ENCODE data around the gene SLC43A1. TPM values are rescaled to one million over a fixed set of nuclear protein-coding genes. Genes with fewer than 3 reads are reported as not detected.

SLC43A1 gene
- total RNA-seq, 4 donors from 2014 or later, result 9.8 to 25.1 (median 18.3) TPM

DNA sequence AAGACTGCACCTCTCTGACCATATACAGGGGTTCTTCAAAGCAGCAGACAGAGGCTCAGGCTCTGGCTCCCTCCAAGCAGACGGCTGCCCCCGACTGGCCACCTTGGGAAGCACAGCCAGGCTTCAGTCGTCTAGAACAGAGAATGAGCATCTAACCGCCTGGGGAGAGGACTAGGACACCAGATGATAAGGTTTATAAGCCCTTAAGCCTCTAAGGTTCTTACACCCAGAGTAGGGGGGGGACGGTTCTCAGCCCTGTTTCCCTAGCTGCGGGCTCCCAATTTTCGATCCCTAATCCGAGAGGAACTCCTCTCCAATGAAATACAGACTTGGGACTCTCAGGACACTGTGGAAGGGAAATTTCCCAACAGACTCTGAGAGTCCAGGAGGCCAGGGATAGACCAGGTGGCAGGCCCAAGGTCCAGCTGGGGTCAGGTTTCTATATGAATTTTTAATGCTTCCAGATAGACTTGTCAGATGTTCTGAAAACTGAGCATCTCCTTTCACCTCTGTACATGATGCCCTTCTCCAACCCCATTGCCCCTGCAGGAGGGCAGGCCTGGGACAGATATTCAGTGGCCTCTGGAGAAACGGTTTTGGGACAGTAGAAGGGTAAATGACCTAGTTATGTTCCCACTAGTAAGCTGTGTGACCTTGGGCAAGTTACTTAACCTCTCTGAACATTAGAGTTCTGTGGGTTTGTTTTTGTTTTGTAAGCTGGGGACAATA lies 34.9 kb downstream of the SLC43A1 start:
- TF ChIP-seq, protein P1, sequence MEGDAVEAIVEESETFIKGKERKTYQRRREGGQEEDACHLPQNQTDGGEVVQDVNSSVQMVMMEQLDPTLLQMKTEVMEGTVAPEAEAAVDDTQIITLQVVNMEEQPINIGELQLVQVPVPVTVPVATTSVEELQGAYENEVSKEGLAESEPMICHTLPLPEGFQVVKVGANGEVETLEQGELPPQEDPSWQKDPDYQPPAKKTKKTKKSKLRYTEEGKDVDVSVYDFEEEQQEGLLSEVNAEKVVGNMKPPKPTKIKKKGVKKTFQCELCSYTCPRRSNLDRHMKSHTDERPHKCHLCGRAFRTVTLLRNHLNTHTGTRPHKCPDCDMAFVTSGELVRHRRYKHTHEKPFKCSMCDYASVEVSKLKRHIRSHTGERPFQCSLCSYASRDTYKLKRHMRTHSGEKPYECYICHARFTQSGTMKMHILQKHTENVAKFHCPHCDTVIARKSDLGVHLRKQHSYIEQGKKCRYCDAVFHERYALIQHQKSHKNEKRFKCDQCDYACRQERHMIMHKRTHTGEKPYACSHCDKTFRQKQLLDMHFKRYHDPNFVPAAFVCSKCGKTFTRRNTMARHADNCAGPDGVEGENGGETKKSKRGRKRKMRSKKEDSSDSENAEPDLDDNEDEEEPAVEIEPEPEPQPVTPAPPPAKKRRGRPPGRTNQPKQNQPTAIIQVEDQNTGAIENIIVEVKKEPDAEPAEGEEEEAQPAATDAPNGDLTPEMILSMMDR (IDR thresholded peaks at IDR 0.05; ENCODE audit: low read depth), result no peak

DNA sequence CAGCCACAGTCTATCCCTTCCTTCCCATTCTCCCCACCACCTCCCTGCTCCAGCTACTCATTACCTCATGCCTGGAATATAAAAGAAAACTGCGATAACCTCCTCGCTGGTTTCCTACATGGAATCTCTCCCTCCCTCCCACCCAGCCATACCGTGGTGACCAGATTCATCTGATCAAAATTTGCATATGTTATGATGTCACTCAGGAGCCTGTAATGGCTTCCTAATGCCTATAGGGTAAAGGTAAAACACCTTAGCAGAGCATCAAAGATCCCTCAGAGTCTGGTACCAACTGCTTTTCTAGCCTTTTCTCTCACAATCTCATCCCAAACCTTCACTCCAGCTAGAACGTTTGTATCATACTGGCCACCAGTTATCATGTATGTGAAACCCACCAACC lies 35.6 kb downstream of the SLC43A1 start:
- TF ChIP-seq, protein P1 (IDR thresholded peaks at IDR 0.05; ENCODE audit: low read depth), result no peak

DNA sequence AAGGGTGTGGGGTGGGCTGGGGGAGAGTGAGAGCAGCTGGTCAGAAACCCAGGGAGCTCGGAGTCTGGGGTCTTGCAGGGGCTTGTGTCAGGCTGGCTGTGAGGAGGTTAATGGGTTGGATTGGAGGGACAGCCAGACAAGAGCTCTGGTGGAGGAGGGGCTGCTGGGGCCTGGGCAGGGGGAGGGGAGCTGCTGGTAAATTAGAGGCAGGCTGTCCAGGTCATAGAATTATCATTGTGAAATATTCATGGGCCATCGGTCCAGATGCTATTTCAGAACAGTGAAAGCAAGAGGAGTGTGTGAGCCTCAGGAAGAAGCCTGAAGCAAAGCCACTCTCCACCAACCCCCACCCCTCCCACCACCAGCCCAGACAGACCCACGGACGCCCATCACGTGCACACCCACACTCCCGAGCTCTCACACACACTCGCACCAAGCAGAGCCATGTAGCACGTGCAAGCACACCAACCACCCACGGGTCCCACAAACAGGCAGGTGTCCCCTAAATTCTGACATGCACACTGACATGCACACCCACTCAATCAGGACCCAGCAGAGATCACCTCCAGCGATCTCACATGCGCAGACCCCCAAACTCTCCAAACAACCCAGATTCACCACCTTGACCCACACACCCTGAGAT lies 36.4 kb downstream of the SLC43A1 start:
- TF ChIP-seq, protein P1 (IDR thresholded peaks at IDR 0.05; ENCODE audit: low read depth), result no peak

DNA sequence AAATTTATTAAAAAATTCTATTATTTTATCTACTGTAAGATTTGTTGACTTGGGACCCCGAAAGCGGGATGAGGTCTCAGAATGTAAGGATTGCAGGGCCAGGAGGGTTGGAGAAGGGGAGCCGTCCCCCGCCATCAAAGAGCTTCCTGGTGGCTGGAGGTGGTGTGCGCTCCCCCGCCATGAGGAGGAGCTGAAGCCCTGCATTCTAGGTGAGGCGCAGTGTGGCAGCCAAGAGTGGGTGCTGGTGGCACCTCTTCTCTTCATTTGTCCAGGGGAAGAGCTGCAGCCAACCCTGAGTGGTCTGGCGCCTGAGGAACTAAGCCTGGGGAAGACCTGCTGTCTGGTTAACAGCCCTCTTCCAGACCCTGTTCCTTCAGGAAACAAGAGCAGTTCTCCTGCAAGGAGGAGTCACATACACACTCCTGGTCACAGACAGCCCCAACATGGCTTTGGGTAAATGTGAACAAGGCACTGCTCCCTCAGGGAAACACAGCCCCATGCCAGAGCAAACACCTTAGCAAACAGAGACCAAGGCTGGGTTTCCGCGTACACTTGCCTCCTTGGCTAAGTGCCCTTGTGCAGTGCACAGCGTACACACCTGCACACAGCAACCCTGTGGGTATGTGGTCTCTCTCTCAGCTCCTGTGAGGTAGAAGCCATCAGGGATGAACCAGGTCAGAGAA lies 37.9 kb downstream of the SLC43A1 start:
- TF ChIP-seq, protein P1 (IDR thresholded peaks at IDR 0.05; ENCODE audit: low read depth), result no peak

DNA sequence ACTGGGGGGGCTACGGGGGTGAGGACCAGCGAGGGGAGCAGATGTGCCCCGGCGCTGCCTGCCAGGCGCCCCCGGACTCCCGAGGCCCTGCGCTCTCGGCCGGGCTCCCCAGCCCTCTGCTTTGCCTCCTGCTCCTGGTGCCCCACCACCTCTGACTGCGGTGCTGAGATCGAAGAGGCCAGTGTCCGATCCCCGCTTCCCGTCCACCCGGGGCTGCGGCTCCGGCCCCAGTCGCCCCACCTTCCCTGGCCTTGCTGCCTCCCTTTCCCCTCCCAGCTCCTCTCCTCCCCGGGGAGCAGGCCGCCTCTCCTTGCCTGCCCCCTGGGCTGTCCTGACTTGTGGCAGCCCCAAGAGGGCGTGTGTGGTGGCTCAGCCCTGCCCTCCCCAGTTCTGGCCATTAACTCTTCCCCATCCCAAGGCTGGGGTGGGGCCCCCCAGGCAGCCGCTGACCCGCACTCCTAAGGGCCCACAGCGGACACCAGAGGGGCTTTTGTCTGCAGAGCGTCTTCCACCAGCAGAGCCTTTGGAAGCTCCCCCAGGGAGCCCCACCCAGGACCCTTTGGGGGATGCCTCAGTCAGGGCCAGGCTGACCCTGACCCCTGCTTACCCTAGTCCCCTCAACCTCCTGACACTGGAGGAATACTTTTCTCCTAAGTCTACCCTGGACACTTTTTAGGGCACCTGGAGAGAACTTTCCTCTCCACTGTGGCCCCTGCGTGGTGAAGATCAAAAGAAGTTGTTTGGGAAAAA lies 38.6 kb downstream of the SLC43A1 start:
- TF ChIP-seq, protein P1 (IDR thresholded peaks at IDR 0.05; ENCODE audit: low read depth), result no peak

DNA sequence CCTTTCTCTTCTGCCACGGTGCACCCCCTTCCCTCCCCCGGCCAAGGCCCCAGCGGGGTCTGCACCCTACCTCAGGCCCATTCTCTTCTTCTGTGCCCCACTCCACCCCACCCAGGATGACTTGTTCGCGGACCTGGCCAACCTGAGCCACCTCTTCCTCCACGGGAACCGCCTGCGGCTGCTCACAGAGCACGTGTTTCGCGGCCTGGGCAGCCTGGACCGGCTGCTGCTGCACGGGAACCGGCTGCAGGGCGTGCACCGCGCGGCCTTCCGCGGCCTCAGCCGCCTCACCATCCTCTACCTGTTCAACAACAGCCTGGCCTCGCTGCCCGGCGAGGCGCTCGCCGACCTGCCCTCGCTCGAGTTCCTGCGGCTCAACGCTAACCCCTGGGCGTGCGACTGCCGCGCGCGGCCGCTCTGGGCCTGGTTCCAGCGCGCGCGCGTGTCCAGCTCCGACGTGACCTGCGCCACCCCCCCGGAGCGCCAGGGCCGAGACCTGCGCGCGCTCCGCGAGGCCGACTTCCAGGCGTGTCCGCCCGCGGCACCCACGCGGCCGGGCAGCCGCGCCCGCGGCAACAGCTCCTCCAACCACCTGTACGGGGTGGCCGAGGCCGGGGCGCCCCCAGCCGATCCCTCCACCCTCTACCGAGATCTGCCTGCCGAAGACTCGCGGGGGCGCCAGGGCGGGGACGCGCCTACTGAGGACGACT lies 39.3 kb downstream of the SLC43A1 start:
- TF ChIP-seq, protein P1 (IDR thresholded peaks at IDR 0.05; ENCODE audit: low read depth), result no peak

All from subcutaneous adipose tissue (tissue), 4 donors.